Measurements from ENCODE around the gene RAB11FIP3. TPM values are rescaled to one million over a fixed set of nuclear protein-coding genes. Genes with fewer than 3 reads are reported as not detected.

Gene RAB11FIP3
- total and polyA plus RNA-seq, 9 of the 15 experiments (the other 6 are each of a cell fraction or from before 2014, with no cell fraction given): 0.46 to 13.1 (median 4.3) TPM

DNA sequence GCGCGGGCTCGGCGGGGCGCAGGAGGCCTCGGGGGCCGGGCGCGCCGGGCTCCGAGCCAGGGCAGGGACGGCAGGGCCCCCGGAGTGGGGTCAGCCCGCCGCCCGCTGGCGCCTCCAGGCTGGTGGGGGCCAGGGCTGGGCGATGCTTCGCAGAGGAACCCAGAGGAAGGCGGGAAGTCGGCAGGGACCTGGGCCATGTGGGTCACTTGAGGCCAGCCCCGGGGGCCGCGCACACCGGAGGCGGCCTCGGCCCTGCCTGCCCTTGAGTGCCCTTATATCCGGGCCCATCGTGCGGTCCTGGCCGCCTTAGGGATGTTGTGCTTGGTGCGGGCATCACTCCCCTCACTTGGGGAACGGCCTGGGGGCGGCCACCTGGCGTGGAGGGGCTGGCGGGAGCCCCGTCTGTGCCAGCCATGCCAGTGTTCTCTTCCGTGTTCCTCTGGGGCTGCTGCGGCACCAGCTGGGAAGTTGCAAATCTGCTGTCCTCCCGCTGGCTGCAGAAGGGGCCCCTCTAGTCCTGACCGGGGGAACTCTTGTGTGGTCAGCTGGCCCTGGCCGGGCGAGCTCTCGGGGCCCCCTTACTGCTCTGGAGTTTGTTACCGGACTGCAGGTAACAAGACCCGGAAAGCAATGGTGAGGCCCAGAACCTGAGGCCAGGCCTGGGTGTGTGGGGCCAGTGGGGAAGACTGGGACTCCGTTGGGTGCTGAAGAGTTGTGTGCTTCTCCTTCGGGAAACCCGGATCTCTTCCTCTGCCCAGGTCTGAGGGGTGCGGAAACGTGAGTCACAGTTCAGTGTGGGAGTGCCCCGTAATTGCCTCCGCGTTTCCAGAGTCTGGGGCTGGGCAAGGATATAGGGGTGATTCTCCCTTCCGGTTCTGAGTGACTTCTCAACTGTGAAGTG is 102.9 kb downstream of the RAB11FIP3 start (continued):
- TF ChIP-seq ZNF696 (CRISPR knock-in tag; conservative IDR thresholded peaks at IDR 0.05) (no peak), EGR1 (conservative IDR thresholded peaks at IDR 0.05) (peak; percentile 69), SMARCA4 (IDR thresholded peaks at IDR 0.05) (0 out of 2 replicates have a peak, but pooled peaks have one; percentile 64), ARID1B (IDR thresholded peaks at IDR 0.05) (peak; percentile 68), DIDO1 (tag; IDR thresholded peaks at IDR 0.05; ENCODE audit: low read depth) (no peak), ZNF395 (CRISPR knock-in tag; IDR thresholded peaks at IDR 0.05) (peak; percentile 46), MBD2 (IDR thresholded peaks at IDR 0.05; ENCODE audit: borderline replicate concordance, low read depth) (0 out of 2 replicates have a peak, but pooled peaks have one; percentile 20), ZBTB8A (IDR thresholded peaks at IDR 0.05; ENCODE audit: partially characterized antibody) (no peak), ETS1 (conservative IDR thresholded peaks at IDR 0.05; ENCODE audit: control insufficient read depth, low read depth, low read length) (no peak; the same call in 1 of the 2 replicates), ZBED1 (IDR thresholded peaks at IDR 0.05) (peak; percentile 59; the same call in 1 of the 2 replicates), NCOA2 (IDR thresholded peaks at IDR 0.05; ENCODE audit: partially characterized antibody in 2 of 2) (no peak), MAZ (CRISPR knock-in tag; conservative IDR thresholded peaks at IDR 0.05 in 1 of 2, IDR thresholded peaks at IDR 0.05 in 1 of 2) (peak; percentile 8 to 62; a peak in 2 of 4 replicates), SMAD1 (IDR thresholded peaks at IDR 0.05; ENCODE audit: low read depth, low read length, partially characterized antibody) (peak; percentile 43), MBD1 (CRISPR knock-in tag; IDR thresholded peaks at IDR 0.05) (no peak)
- TF ChIP-seq, protein P1, sequence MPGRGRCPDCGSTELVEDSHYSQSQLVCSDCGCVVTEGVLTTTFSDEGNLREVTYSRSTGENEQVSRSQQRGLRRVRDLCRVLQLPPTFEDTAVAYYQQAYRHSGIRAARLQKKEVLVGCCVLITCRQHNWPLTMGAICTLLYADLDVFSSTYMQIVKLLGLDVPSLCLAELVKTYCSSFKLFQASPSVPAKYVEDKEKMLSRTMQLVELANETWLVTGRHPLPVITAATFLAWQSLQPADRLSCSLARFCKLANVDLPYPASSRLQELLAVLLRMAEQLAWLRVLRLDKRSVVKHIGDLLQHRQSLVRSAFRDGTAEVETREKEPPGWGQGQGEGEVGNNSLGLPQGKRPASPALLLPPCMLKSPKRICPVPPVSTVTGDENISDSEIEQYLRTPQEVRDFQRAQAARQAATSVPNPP (IDR thresholded peaks at IDR 0.05; ENCODE audit: borderline replicate concordance, insufficient read depth, insufficient read length): no peak
- TF ChIP-seq, protein P2, sequence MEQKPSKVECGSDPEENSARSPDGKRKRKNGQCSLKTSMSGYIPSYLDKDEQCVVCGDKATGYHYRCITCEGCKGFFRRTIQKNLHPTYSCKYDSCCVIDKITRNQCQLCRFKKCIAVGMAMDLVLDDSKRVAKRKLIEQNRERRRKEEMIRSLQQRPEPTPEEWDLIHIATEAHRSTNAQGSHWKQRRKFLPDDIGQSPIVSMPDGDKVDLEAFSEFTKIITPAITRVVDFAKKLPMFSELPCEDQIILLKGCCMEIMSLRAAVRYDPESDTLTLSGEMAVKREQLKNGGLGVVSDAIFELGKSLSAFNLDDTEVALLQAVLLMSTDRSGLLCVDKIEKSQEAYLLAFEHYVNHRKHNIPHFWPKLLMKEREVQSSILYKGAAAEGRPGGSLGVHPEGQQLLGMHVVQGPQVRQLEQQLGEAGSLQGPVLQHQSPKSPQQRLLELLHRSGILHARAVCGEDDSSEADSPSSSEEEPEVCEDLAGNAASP (IDR thresholded peaks at IDR 0.05): no peak
- TF ChIP-seq, protein P3, sequence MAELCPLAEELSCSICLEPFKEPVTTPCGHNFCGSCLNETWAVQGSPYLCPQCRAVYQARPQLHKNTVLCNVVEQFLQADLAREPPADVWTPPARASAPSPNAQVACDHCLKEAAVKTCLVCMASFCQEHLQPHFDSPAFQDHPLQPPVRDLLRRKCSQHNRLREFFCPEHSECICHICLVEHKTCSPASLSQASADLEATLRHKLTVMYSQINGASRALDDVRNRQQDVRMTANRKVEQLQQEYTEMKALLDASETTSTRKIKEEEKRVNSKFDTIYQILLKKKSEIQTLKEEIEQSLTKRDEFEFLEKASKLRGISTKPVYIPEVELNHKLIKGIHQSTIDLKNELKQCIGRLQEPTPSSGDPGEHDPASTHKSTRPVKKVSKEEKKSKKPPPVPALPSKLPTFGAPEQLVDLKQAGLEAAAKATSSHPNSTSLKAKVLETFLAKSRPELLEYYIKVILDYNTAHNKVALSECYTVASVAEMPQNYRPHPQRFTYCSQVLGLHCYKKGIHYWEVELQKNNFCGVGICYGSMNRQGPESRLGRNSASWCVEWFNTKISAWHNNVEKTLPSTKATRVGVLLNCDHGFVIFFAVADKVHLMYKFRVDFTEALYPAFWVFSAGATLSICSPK (IDR thresholded peaks at IDR 0.05; ENCODE audit: borderline replicate concordance): no peak

Data from K562 (cell line).